Transverse colon (tissue), 4 donors: ENCODE data around the gene TOMM40. TPM values are rescaled to one million over a fixed set of nuclear protein-coding genes. Genes with fewer than 3 reads are reported as not detected.

Experiments used
- DNase-seq: peaks from one replicate; pipeline ENCODE4 v3.0.0-alpha.2; 2019
- H3K27ac ChIP-seq, 4 donors: fragments of 200-600 bp; sonication (generic); 2 replicates each; pipeline ENCODE4 v1.5.1; 2016 to 2018; ENCODE audit warnings: inconsistent platforms in 4 of 4
- H3K27me3 ChIP-seq: fragments of 200-600 bp; sonication (generic); 2 replicates; pipeline ENCODE4 v1.5.1; 2017; ENCODE audit warnings: inconsistent platforms
- H3K36me3 ChIP-seq, 4 donors: fragments of 200-600 bp; sonication (generic); 2 replicates each; pipeline ENCODE4 v1.5.1; 2017 to 2019; ENCODE audit warnings: inconsistent platforms in 4 of 4
- H3K4me1 ChIP-seq, 4 donors: fragments of 200-600 bp; sonication (generic); 2 replicates each; pipeline ENCODE4 v1.5.1; 2017 to 2020; ENCODE audit warnings: inconsistent platforms in 4 of 4
- H3K4me3 ChIP-seq, 4 donors: fragments of 200-600 bp; sonication (generic); 1 replicate in 1 of 4; 2 replicates in 3 of 4; pipeline versions ENCODE4 v1.5.1 to v1.6.1; 2017 to 2019; ENCODE audit warnings: inconsistent platforms in 4 of 4
- H3K9me3 ChIP-seq, 2 donors: fragments of 200-600 bp; sonication (generic); 2 replicates each; pipeline ENCODE4 v1.5.1; 2017 to 2019; ENCODE audit warnings: inconsistent platforms in 2 of 2
- CTCF ChIP-seq, 5 experiments: fragments of 200-600 bp in 3 of 5; fragments of 450-650 bp in 2 of 5; sonication (generic) in 3 of 5; IDR thresholded peaks; 1 replicate in 2 of 5; 2 replicates in 3 of 5; pipeline ENCODE4 v1.5.1; 2016 to 2017; ENCODE audit warnings: antibody characterized with exemption in 5 of 5, inconsistent platforms in 3 of 5, mild to moderate bottlenecking in 2 of 5, moderate library complexity in 1 of 5
- EP300 ChIP-seq: sonication (generic); formaldehyde crosslinking; IDR thresholded peaks from one replicate; pipeline ENCODE4 v1.6.1; 2017; ENCODE audit warnings: antibody characterized with exemption, low read depth
- POLR2A ChIP-seq: fragments of 450-650 bp; IDR thresholded peaks from one replicate; pipeline ENCODE4 v1.6.1; 2016; ENCODE audit warnings: antibody characterized with exemption, mild to moderate bottlenecking, moderate library complexity
- POLR2AphosphoS5 ChIP-seq, 3 donors: sonication (generic); formaldehyde crosslinking; IDR thresholded peaks; one replicate each; pipeline ENCODE4 v1.6.1; 2016; ENCODE audit warnings: antibody characterized with exemption in 3 of 3
- WGBS, 2 donors: methylation state at CpG; one replicate each; pipeline ENCODE4 v1.1.5; 2018; ENCODE audit warnings: low coverage in 1 of 2; 5-methylcytosine and 5-hydroxymethylcytosine counted together
- in situ Hi-C, 4 donors: fragments of 200-750 bp; cut with MboI; loops; one replicate each; pipeline versions ENCODE4 v1.15.0 to v1.15.1; 2017; ENCODE audit warnings: low sequenced_read_pairs in 3 of 4, low pct_ligation_motif_present in 1 of 4, low pct_unique_long_range_greater_than_20kb in 1 of 4
- intact Hi-C: fragments of 100-400 bp; cut with DNase I; formaldehyde crosslinking; loops from one replicate; pipeline ENCODE4 v1.15.1; 2023; ENCODE audit warnings: low total_unique reads
- total RNA-seq, 4 donors: library from RNA; depleted of rRNA; stranded (reverse); fragments of >200 nt; gene quantifications; one replicate each; pipeline ENCODE4 v1.1.0, GENCODE V29; 2016

The TOMM40 gene
- total RNA-seq, 4 donors from 2014 or later = 36.0 to 101 (median 53.8) TPM

- peaks cover 0 to 23% (median 10%) of the 10 kb centered on the region in 4 donors for H3K4me1 ChIP-seq
- H3K4me3 ChIP-seq = no peak overlapping the region
- TF ChIP-seq POLR2A (no peak), EP300 (no peak), CTCF (IDR thresholded peaks at IDR 0.05) (no peak), POLR2AphosphoS5 (IDR thresholded peaks at IDR 0.05) (no peak)
- no peaks in the 10 kb centered on the region for H3K9me3 ChIP-seq
- WGBS, 2 donors = 98% methylated on average over 7 of the region's 14 CpGs; no CpG with 5 or more reads in 1 of the 2 donors
- no peak overlapping the region for H3K27ac ChIP-seq
- intact Hi-C loops (no loop called here), in situ Hi-C loops (no loop called here)
- no peak for DNase-seq
- no peaks in the 10 kb centered on the region for H3K27me3 ChIP-seq
- peaks cover 0 to 15% (median 6%) of the 10 kb centered on the region in 4 donors for H3K36me3 ChIP-seq
Measured at GRCh38 chr19:44871809-44872208, 19.2 kb upstream of the TOMM40 start.

- intact Hi-C loops (no loop called here), in situ Hi-C loops (no loop called here)
- Histone ChIP-seq H3K36me3 (peaks cover 0 to 15% (median 6%) of the 10 kb centered on the region in 4 donors), H3K27ac (no peak overlapping the region), H3K9me3 (no peaks in the 10 kb centered on the region), H3K27me3 (no peaks in the 10 kb centered on the region), H3K4me3 (no peak overlapping the region), H3K4me1 (peaks cover 0 to 23% (median 10%) of the 10 kb centered on the region in 4 donors)
- TF ChIP-seq EP300 = no peak
- TF ChIP-seq POLR2A = no peak
- TF ChIP-seq POLR2AphosphoS5 (IDR thresholded peaks at IDR 0.05) = no peak
- no peak for TF ChIP-seq CTCF (IDR thresholded peaks at IDR 0.05)
- 84 to 88% methylated on average over 3 to 4 of the region's 4 CpGs for WGBS, 2 donors
- no peak for DNase-seq
Measured at GRCh38 chr19:44872661-44873060, 18.4 kb upstream of the TOMM40 start.

GRCh38 chr19:44874317-44874716 lies 16.7 kb upstream of the TOMM40 start:
- TF ChIP-seq POLR2AphosphoS5 (IDR thresholded peaks at IDR 0.05) (no peak), POLR2A (no peak), EP300 (no peak), CTCF (IDR thresholded peaks at IDR 0.05) (no peak)
- peaks cover 0 to 15% (median 6%) of the 10 kb centered on the region in 4 donors for H3K36me3 ChIP-seq
- no peak overlapping the region for H3K27ac ChIP-seq
- 95% methylated on average over 16 of the region's 16 CpGs; no CpG with 5 or more reads in 1 of the 2 donors for WGBS, 2 donors
- no peaks in the 10 kb centered on the region for H3K27me3 ChIP-seq
- no peak for DNase-seq
- in situ Hi-C loops (no loop called here), intact Hi-C loops (no loop called here)
- no peaks in the 10 kb centered on the region for H3K9me3 ChIP-seq
- peaks cover 0 to 23% (median 10%) of the 10 kb centered on the region in 4 donors for H3K4me1 ChIP-seq
- no peak overlapping the region for H3K4me3 ChIP-seq

GRCh38 chr19:44875666-44876451 lies 15.2 kb upstream of the TOMM40 start:
- Histone ChIP-seq H3K4me1 (peaks cover 0 to 20% (median 9%) of the 10 kb centered on the region in 4 donors), H3K36me3 (peaks cover 0 to 15% (median 6%) of the 10 kb centered on the region in 4 donors), H3K27me3 (no peaks in the 10 kb centered on the region), H3K4me3 (no peak overlapping the region), H3K9me3 (no peaks in the 10 kb centered on the region), H3K27ac (peak overlapping the region; percentile 32 to 60 (median 41))
- TF ChIP-seq CTCF (IDR thresholded peaks at IDR 0.05) (no peak), POLR2AphosphoS5 (IDR thresholded peaks at IDR 0.05) (peak in 1 of 3 donors; percentile 11)
- intact Hi-C loops (no loop called here), in situ Hi-C loops (no loop called here)
- WGBS, 2 donors = 60 to 70% methylated on average over 2 to 22 of the region's 22 CpGs
- DNase-seq = peak; percentile 64
